ENCODE results near the gene NAV2. TPM values are rescaled to one million over a fixed set of nuclear protein-coding genes. Genes with fewer than 3 reads are reported as not detected.

NAV2 gene
- total RNA-seq, 1 donor from 2014 or later: 1.8 TPM

GRCh38 chr11:20016526-20016925 lies 303.9 kb downstream of the NAV2 start:
- DNase-seq (ENCODE audit: low read depth in 2 of 2): no peak

GRCh38 chr11:20017320-20017719 lies 304.7 kb downstream of the NAV2 start:
- DNase-seq (ENCODE audit: low read depth in 2 of 2): peak in 1 of 2 donors; percentile 47

- DNase-seq (ENCODE audit: low read depth in 2 of 2): no peak
Measured at GRCh38 chr11:20020198-20020597, 307.6 kb downstream of the NAV2 start.

- no peak for DNase-seq (ENCODE audit: low read depth in 2 of 2)
Measured at GRCh38 chr11:20020716-20021115, 308.1 kb downstream of the NAV2 start.

GRCh38 chr11:20021212-20021611 lies 308.6 kb downstream of the NAV2 start:
- no peak for DNase-seq (ENCODE audit: low read depth in 2 of 2)

GRCh38 chr11:20021771-20022362 lies 309.2 kb downstream of the NAV2 start:
- peak; percentile 30 to 36 for DNase-seq (ENCODE audit: low read depth in 2 of 2)

- DNase-seq (ENCODE audit: low read depth in 2 of 2): peak; percentile 56 to 61
Measured at GRCh38 chr11:20022363-20023081, 309.9 kb downstream of the NAV2 start.

- no peak for DNase-seq (ENCODE audit: low read depth in 2 of 2)
Measured at GRCh38 chr11:20023082-20023426, 310.4 kb downstream of the NAV2 start.

GRCh38 chr11:20024172-20024935 lies 311.7 kb downstream of the NAV2 start:
- DNase-seq (ENCODE audit: low read depth in 2 of 2): no peak

GRCh38 chr11:20025332-20025840 lies 312.7 kb downstream of the NAV2 start:
- no peak for DNase-seq (ENCODE audit: low read depth in 2 of 2)

- no peak for DNase-seq (ENCODE audit: low read depth in 2 of 2)
Measured at GRCh38 chr11:20026629-20027555, 314.3 kb downstream of the NAV2 start.

GRCh38 chr11:20027556-20028013 lies 314.9 kb downstream of the NAV2 start:
- no peak for DNase-seq (ENCODE audit: low read depth in 2 of 2)

GRCh38 chr11:20029193-20029592 lies 316.6 kb downstream of the NAV2 start:
- no peak for DNase-seq (ENCODE audit: low read depth in 2 of 2)

- DNase-seq (ENCODE audit: low read depth in 2 of 2): no peak
Measured at GRCh38 chr11:20030472-20030871, 317.8 kb downstream of the NAV2 start.

- peak in 1 of 2 donors; percentile 56 for DNase-seq (ENCODE audit: low read depth in 2 of 2)
Measured at GRCh38 chr11:20031155-20032001, 318.7 kb downstream of the NAV2 start.

GRCh38 chr11:20032127-20032526 lies 319.5 kb downstream of the NAV2 start:
- no peak for DNase-seq (ENCODE audit: low read depth in 2 of 2)

- DNase-seq (ENCODE audit: low read depth in 2 of 2): no peak
Measured at GRCh38 chr11:20032577-20033260, 320.1 kb downstream of the NAV2 start.

- no peak for DNase-seq (ENCODE audit: low read depth in 2 of 2)
Measured at GRCh38 chr11:20033806-20034205, 321.2 kb downstream of the NAV2 start.

GRCh38 chr11:20034941-20035340 lies 322.3 kb downstream of the NAV2 start:
- no peak for DNase-seq (ENCODE audit: low read depth in 2 of 2)

- DNase-seq (ENCODE audit: low read depth in 2 of 2): no peak
Measured at GRCh38 chr11:20035375-20035700, 322.7 kb downstream of the NAV2 start.

Data from lung microvascular endothelial cell (primary cell).